Activated CD4-positive, alpha-beta memory T cell treated with anti-CD3 and anti-CD28 coated beads, Interleukin-2, amount 10 ng/mL, durations not matched to agents 7 days and 5 days (primary cell): ENCODE data around the gene MCF2L. TPM values are rescaled to one million over a fixed set of nuclear protein-coding genes. Genes with fewer than 3 reads are reported as not detected.
"Not testable (repeated sequence)": the region's sequence is repeated elsewhere in the genome, so short reads cannot be mapped to it uniquely, and the experiment has no call there.

Source experiments
- CTCF ChIA-PET: fragments of 350-600 bp; sonication (Branson Sonifier 250); formaldehyde crosslinking; loops from one replicate; lab custom pipeline; 2021; ENCODE audit warnings: antibody characterized with exemption, inconsistent platforms; lab: Charles Lee
- POLR2A ChIA-PET: fragments of 350-600 bp; sonication (Branson Sonifier 250); formaldehyde crosslinking; loops from one replicate; lab custom pipeline; 2021; ENCODE audit warnings: antibody characterized with exemption; lab: Charles Lee
- DNase-seq: peaks from one replicate; pipeline ENCODE4 v3.0.0-alpha.2; 2020
- H3K27ac Mint-ChIP-seq: one replicate; pipeline ENCODE4 v1.8.0; 2021; ENCODE audit warnings: mild to moderate bottlenecking, mixed read lengths
- H3K27me3 Mint-ChIP-seq: one replicate; pipeline ENCODE4 v1.8.0; 2021; ENCODE audit warnings: mixed read lengths
- H3K36me3 Mint-ChIP-seq: one replicate; pipeline ENCODE4 v1.8.0; 2021; ENCODE audit warnings: low read depth, mixed read lengths
- H3K4me1 Mint-ChIP-seq: one replicate; pipeline ENCODE4 v1.8.0; 2021; ENCODE audit warnings: mixed read lengths
- H3K4me3 Mint-ChIP-seq: one replicate; pipeline ENCODE4 v1.8.0; 2021; ENCODE audit warnings: mild to moderate bottlenecking, mixed read lengths
- H3K9me3 Mint-ChIP-seq: one replicate; pipeline ENCODE4 v1.8.0; 2021; ENCODE audit warnings: mixed read lengths
- total RNA-seq, 2 experiments: library from RNA; stranded (reverse); gene quantifications; one replicate each; pipeline ENCODE4 v1.2.3, GENCODE V29; 2021

MCF2L gene
- total RNA-seq, 2 experiments from 2014 or later = 0.33 to 0.86 TPM

DNA sequence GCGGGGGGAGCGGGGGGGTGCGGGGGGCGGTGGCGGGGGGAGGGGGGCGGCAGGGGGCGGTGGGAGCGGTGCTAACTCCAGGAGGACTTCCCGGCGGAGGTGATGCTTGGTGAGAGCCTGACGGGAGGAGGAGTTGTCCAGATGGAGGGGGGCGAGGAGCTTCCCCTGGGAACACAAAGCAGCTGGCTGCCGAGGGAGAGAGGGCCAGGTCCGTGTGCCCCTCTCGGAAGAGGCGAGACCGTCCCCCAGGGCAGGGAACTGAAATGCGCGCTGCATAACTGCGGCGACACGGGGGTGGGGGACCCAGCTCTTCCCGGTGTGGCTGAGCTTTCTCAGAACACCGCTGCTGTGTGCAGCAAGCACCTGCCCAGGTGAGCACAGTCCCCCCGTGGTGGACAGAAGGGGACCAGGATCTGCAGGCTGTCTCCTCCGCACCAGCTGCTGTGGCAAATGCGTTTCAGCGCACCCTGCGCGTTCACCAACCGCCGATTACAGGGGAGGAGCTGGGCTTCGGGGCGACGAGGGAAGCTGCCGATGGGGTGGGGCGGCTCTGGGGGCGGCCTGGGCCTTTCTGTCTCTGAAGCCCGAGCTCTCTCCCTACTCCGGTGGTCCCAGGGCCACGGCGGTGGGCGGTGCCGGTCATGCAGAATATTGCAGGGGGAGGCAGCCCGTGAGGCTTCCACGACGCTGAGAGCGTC is 81.9 kb downstream of the MCF2L start:
- DNase-seq = no peak
- H3K36me3 Mint-ChIP-seq = no peaks in the 10 kb centered on the region
- ChIA-PET CTCF (no interaction called here), POLR2A (no interaction called here)
- no peak overlapping the region for H3K4me3 Mint-ChIP-seq
- H3K27ac Mint-ChIP-seq = no peak overlapping the region
- no peaks in the 10 kb centered on the region for H3K9me3 Mint-ChIP-seq
- no peaks in the 10 kb centered on the region for H3K27me3 Mint-ChIP-seq
- H3K4me1 Mint-ChIP-seq = no peaks in the 10 kb centered on the region

DNA sequence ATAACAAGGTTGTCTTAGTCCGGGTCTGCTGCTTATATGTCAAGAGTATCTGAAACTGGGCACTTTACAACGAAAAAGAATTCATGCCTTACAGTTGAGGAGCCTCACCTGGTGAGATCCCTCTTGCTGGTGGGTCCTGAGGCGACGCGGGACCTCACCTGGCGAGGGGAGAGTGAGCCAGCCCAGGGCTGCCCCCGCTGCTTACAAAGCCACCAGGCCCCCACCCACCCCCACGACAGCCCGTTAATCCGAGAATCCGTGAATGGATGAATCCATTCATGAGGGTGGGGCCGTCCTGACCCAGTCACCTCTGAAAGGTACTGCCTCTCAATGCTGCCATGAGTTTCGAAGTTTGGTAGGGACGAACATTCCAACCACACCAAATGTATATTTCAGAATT is 82.6 kb downstream of the MCF2L start:
- DNase-seq = no peak
- no peaks in the 10 kb centered on the region for H3K4me1 Mint-ChIP-seq
- ChIA-PET CTCF (no interaction called here), POLR2A (no interaction called here)
- H3K27me3 Mint-ChIP-seq = no peaks in the 10 kb centered on the region
- no peaks in the 10 kb centered on the region for H3K9me3 Mint-ChIP-seq
- no peaks in the 10 kb centered on the region for H3K36me3 Mint-ChIP-seq
- no peak overlapping the region for H3K4me3 Mint-ChIP-seq
- H3K27ac Mint-ChIP-seq = no peak overlapping the region

GRCh38 chr13:113052206-113052605 is 83.2 kb downstream of the MCF2L start:
- no peak for DNase-seq
- Mint-ChIP-seq H3K4me3 (no peak overlapping the region), H3K9me3 (no peaks in the 10 kb centered on the region), H3K27me3 (no peaks in the 10 kb centered on the region), H3K36me3 (no peaks in the 10 kb centered on the region), H3K27ac (no peak overlapping the region), H3K4me1 (no peaks in the 10 kb centered on the region)
- ChIA-PET CTCF (no interaction called here), POLR2A (no interaction called here)

GRCh38 chr13:113052971-113053370 is 84.0 kb downstream of the MCF2L start:
- ChIA-PET POLR2A (no interaction called here), CTCF (no interaction called here)
- H3K36me3 Mint-ChIP-seq = no peaks in the 10 kb centered on the region
- H3K27me3 Mint-ChIP-seq = no peaks in the 10 kb centered on the region
- no peak for DNase-seq
- H3K9me3 Mint-ChIP-seq = no peaks in the 10 kb centered on the region
- H3K27ac Mint-ChIP-seq = no peak overlapping the region
- H3K4me1 Mint-ChIP-seq = no peaks in the 10 kb centered on the region
- H3K4me3 Mint-ChIP-seq = no peak overlapping the region

DNA sequence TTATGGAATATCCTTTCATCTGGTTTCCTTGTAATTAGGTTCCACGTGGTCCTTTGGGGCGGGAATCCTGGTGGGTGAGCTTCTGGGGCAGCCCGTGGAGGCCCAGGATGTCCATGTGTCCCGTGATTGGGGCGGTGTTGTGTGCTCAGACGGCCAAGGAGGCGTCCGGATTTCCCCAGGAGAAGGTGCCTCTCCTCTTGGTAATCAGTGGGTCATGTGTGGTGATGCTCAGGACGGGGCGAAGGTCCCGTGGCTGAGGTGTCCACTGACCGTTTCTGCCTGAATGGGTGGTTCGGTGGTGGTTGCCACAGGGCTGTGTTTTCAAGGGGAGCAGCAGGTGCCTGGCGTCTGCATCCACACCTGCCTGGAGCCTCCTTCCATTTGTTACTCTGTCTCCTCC is 84.4 kb downstream of the MCF2L start:
- H3K27ac Mint-ChIP-seq = no peak overlapping the region
- ChIA-PET POLR2A (no interaction called here), CTCF (no interaction called here)
- DNase-seq = no peak
- H3K27me3 Mint-ChIP-seq = no peaks in the 10 kb centered on the region
- H3K4me1 Mint-ChIP-seq = no peaks in the 10 kb centered on the region
- H3K4me3 Mint-ChIP-seq = no peak overlapping the region
- no peaks in the 10 kb centered on the region for H3K36me3 Mint-ChIP-seq
- H3K9me3 Mint-ChIP-seq = no peaks in the 10 kb centered on the region

GRCh38 chr13:113053801-113054604 is 85.0 kb downstream of the MCF2L start:
- Mint-ChIP-seq H3K4me1 (no peaks in the 10 kb centered on the region), H3K4me3 (no peak overlapping the region), H3K27ac (no peak overlapping the region), H3K9me3 (no peaks in the 10 kb centered on the region), H3K27me3 (no peaks in the 10 kb centered on the region), H3K36me3 (no peaks in the 10 kb centered on the region)
- CTCF ChIA-PET = no interaction called here
- DNase-seq = no peak
- POLR2A ChIA-PET = no interaction called here

DNA sequence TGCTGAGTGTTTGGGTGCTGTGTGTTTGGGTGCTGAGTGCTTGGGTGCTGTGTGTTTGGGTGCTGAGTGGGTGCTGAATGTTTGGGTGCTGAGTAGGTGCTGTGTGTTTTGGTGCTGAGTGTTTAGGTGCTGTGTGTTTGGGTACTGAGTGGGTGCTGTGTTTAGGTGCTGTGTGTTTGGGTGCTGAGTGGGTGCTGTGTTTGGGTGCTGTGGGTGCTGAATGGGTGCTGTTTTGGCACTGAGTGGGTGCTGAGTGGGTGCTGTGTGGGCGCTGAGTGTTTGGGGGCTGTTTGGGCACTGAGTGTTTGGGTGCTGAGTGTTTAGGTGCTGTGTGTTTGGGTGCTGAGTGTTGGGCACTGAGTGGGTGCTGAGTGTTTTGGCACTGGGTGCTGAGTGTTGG is 88.1 kb downstream of the MCF2L start:
- Mint-ChIP-seq H3K27me3 (no peaks in the 10 kb centered on the region), H3K9me3 (no peaks in the 10 kb centered on the region), H3K36me3 (no peaks in the 10 kb centered on the region), H3K4me3 (no peak overlapping the region), H3K4me1 (no peaks in the 10 kb centered on the region), H3K27ac (no peak overlapping the region)
- POLR2A ChIA-PET = no interaction called here
- CTCF ChIA-PET = no interaction called here
- no peak for DNase-seq

DNA sequence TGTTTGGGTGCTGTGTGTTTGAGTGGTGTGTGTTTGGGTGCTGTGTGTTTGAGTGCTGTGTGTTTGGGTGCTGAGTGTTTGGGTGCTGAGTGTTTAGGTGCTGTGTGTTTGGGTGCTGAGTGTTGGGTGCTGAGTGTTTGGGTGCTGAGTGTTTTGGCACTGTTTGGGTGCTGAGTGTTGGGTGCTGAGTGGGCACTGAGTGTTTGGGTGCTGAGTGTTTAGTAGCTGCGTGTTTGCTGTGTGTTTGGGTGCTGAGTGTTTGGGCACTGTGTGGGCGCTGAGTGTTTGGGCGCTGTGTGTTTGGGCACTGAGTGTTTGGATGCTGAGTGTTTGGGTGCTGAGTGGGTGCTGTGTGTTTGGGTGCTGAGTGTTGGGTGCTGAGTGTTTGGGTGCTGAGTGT is 88.5 kb downstream of the MCF2L start:
- H3K9me3 Mint-ChIP-seq, H3K4me3 Mint-ChIP-seq, H3K27me3 Mint-ChIP-seq, POLR2A ChIA-PET, DNase-seq, H3K4me1 Mint-ChIP-seq, H3K27ac Mint-ChIP-seq, CTCF ChIA-PET, H3K36me3 Mint-ChIP-seq: not testable (repeated sequence)

DNA sequence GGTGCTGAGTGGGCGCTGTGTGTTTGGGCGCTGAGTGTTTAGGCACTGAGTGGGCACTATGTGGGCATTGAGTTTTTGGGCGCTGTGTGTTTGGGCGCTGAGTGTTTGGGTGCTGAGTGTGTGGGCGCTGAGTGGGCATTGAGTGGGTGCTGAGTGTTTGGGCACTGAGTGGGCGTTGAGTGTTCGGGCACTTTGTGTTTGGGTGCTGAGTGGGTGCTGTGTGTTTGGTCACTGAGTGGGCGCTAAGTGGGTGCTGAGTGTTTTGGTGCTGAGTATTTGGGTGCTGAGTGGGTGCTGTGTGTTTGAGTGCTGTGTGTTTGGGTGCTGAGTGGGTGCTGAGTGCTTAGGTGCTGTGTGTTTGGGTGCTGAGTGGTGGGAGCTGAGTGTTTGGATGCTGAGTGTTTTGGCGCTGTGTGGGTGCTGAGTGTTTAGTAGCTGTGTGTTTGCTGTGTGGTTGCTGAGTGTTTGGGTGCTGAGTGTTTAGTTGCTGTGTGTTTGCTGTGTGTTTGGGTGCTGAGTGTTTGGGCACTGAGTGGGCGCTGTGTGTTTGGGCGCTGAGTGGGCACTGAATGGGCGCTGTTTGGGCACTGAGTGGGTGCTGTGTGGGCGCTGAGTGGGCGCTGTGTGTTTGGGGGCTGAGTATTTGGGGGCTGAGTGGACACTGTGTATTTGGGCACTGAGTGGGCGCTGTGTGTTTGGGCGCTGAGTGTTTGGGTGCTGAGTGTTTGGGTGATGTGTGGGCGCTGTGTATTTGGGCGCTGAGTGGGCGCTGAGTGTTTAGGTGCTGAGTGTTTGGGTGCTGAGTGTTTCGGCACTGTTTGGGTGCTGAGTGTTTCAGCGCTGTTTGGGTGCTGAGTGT is 89.3 kb downstream of the MCF2L start:
- Mint-ChIP-seq H3K4me1 (no peaks in the 10 kb centered on the region), H3K9me3 (no peaks in the 10 kb centered on the region), H3K27me3 (no peaks in the 10 kb centered on the region), H3K4me3 (no peak overlapping the region), H3K27ac (no peak overlapping the region), H3K36me3 (no peaks in the 10 kb centered on the region)
- ChIA-PET POLR2A (no interaction called here), CTCF (no interaction called here)
- DNase-seq = no peak

GRCh38 chr13:113058988-113059850 is 90.2 kb downstream of the MCF2L start:
- H3K36me3 Mint-ChIP-seq = no peaks in the 10 kb centered on the region
- no peaks in the 10 kb centered on the region for H3K27me3 Mint-ChIP-seq
- no peak overlapping the region for H3K27ac Mint-ChIP-seq
- DNase-seq = no peak
- no peak overlapping the region for H3K4me3 Mint-ChIP-seq
- H3K9me3 Mint-ChIP-seq = no peaks in the 10 kb centered on the region
- POLR2A ChIA-PET = no interaction called here
- no peaks in the 10 kb centered on the region for H3K4me1 Mint-ChIP-seq
- CTCF ChIA-PET = no interaction called here

DNA sequence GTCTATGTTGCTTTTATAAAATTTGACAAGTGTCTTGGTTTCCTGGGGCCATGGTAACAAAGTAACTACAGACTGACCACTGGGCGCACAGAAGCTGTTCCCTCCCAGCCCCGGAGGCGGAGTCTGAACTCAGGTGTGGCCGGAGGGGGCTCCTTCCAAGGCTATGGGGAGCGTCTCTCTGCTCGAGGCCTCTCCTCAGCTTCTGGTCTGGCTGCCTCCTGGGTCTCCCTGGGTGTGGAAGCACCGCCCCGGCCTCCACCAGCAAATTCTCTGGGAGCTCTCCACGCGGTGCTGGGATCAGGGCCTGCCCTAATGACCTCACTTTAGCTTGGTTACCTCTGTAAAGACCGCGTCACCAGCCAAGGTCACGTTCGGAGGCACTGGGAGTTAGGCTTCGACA is 90.9 kb downstream of the MCF2L start:
- H3K36me3 Mint-ChIP-seq = no peaks in the 10 kb centered on the region
- no peak overlapping the region for H3K27ac Mint-ChIP-seq
- no peak for DNase-seq
- no peaks in the 10 kb centered on the region for H3K9me3 Mint-ChIP-seq
- H3K27me3 Mint-ChIP-seq = no peaks in the 10 kb centered on the region
- no peak overlapping the region for H3K4me3 Mint-ChIP-seq
- H3K4me1 Mint-ChIP-seq = no peaks in the 10 kb centered on the region
- ChIA-PET POLR2A (no interaction called here), CTCF (no interaction called here)

DNA sequence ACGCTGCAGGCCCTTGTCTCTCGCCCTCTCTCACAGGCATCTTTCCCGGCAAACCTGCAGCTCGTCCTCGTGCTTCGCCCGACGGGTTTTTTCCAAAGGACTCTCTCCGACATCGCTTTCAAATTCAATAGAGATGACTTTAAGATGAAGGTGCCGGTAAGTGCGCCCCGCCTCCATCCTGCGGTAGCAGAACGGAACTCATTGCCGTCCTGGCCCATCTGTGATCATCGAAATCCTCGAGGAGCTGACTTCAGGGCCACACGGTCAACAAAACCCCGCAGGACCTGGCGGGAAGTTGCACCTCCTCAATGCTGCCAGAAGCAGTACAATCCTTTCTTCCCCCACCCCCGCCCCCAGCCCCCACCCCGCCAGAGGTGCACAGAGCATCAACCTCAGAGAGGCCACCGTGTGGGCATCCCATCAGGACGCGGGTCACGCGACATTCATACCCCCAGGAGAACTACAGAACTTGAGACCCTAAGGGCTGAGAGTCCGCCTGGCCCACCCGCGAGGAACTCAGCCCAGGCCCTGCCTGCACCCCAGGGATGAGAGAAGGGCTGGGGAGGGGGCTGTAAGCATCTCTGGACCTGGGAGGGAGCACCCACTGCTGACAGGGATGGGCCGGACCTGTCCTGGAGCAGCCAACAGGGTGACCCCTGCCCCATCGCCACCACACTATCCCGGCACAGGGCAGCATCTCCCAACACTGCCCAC is 91.7 kb downstream of the MCF2L start:
- CTCF ChIA-PET = no interaction called here
- Mint-ChIP-seq H3K4me3 (no peak overlapping the region), H3K27ac (no peak overlapping the region), H3K4me1 (no peaks in the 10 kb centered on the region), H3K27me3 (no peaks in the 10 kb centered on the region), H3K9me3 (no peaks in the 10 kb centered on the region), H3K36me3 (no peaks in the 10 kb centered on the region)
- no peak for DNase-seq
- POLR2A ChIA-PET = no interaction called here
